Middle frontal gyrus (tissue), 1 donor: ENCODE results near the gene ZDHHC24.

ENCODE experiments used
- DNase-seq: peaks from one replicate; pipeline ENCODE4 v3.0.0-alpha.2; 2015; ENCODE audit warnings: low spot score; ENCODE audit errors: extremely low spot score

The ZDHHC24 gene

GRCh38 chr11:66473608-66474515 lies 72.0 kb downstream of the ZDHHC24 start:
- DNase-seq, result no peak

DNA sequence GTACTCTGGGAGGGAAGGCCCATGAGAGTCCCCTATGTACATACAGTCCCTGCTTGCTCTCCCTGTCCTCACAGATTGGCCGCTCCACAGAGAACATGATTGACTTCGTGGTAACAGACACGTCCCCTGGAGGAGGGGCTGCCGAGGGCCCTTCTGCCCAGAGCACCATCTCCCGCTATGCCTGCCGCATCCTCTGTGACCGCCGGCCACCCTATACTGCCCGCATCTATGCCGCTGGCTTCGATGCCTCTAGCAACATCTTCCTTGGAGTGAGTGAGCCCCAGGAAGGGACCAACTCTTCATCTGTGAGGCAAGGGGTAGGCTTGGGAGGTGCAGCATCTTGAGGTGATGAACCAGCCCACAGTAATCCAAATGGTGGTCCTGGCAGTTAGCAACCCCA lies 72.7 kb downstream of the ZDHHC24 start:
- DNase-seq, result no peak

GRCh38 chr11:66472054-66472453 lies 73.8 kb downstream of the ZDHHC24 start:
- DNase-seq, result no peak

DNA sequence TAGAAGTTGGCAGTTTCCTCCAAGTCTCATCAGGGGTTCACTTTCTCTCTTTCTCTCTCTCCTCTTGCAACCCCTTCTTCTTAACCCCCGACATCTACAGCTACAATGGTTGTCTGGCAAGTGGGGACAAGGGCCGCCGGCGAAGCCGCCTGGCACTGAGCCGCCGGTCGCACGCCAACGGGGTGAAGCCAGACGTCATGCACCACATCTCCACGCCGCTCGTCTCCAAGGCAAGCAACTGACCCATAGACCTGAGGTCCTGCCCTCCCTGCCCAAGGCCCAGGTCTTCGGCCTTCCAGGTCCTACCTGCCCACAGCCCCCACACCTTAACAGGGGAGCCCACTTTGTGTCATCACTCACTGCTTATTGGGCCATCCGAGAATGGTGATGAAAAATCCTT lies 74.7 kb downstream of the ZDHHC24 start:
- no peak for DNase-seq
